Activated CD4-positive, alpha-beta T cell treated with anti-CD3 and anti-CD28 coated beads for 1 hour (primary cell): ENCODE data around the gene CCDC50.

Experiments
- DNase-seq: peaks from one replicate; pipeline ENCODE4 v3.0.0-alpha.2; 2020

The CCDC50 gene

DNA sequence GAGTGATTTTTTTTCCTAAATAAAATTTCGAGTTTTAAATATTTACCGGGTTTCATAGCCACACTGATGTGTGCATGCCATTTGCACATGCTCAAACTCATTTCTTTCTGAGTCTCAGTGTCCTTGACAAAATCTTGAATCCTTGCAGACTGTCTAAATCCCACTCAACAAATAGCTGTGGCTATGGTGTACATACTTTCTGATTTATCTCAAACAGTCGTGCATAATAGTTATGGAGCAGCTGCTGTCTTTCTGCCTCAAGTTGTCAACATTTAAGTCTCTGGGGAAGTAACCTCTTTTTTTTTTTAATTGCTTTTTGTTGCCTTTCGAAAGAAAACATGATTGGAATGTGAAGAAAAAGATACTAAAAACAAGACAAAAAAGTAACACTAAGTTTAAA lies 53.9 kb downstream of the CCDC50 start:
- no peak for DNase-seq

- no peak for DNase-seq
Measured at GRCh38 chr3:191385101-191385500, 55.9 kb downstream of the CCDC50 start.

GRCh38 chr3:191387441-191388077 lies 58.4 kb downstream of the CCDC50 start:
- no peak for DNase-seq

GRCh38 chr3:191388823-191389222 lies 59.6 kb downstream of the CCDC50 start:
- no peak for DNase-seq

- no peak for DNase-seq
Measured at GRCh38 chr3:191390580-191390979, 61.4 kb downstream of the CCDC50 start.

DNA sequence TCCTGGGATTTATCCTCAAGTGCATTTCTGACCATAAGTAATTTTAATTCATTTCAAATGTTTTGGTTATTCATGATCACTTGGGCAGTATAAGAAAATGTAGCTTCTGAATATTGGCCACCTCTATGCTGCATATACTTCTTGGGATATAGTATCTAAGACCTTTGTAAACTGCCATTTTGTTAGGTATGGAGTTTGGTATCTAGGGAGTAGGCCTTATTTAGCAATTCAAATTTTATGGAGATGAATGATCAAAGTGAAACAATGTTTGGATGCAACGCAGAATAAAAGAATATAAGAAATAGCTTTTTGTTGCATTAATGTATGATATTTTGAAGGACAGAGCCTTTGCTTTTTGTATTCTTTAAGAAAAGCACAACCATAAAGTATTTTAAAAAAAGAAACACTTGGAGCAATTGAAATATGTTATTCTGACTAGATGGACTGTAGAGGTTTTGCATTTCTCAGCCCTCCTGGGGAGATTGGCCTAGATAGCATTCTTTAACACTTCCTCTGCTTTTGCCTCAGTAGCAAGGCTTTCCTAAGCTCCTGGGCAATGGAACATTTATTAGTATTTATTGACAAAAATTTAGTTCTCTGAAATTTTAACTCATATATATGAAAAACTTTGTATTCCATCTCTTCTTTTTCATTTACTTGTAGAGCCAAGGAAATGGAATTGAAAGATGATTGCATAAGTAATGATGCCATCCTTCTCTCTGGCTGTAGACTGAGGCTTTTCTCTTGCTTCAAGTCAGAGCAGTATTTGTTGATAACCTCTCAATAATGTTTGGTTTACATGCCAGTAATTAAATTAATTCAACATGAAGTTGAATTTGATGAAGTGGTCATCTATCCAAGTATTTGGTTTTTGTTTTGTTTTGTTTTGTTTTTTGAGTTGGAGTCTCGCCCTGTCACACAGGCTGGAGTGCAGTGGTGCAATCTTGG lies 62.9 kb downstream of the CCDC50 start:
- no peak for DNase-seq

GRCh38 chr3:191393146-191393545 lies 64.0 kb downstream of the CCDC50 start:
- no peak for DNase-seq

DNA sequence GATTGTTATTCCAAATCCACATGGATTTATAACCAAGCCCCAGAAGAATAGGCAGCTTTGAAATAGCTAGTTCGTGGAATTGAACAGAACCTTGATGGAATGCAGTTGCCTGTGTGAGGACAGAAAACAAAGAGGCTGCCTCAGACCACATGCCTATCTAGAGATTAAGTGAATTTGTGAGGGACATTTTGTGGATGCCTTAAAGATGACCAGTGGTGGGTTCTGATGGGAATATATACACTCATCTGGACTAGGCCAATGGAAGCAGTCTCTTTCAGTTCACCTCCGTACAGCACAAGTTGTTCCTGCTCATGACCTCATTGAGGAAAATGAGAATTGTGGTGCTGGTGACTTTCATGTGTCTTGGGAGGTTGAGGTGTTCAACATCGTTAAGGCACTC lies 68.6 kb downstream of the CCDC50 start:
- no peak for DNase-seq

DNA sequence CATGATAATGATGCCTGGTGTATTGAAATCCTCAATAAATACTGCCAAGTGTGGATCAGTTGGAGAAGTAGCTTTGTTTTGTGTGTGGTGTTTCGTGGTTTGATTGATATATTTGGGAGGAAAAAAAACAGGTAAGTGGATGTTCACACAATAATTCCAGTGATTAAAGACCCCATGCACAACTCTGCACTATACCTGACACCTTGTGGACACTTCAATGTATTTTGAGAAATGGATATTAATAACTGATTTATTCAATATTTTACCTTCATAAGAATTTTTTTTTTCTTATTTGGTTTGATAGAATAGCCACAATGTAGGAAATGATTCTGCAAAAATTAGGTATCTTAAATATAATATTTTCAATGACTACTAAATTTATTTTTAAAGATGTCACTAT lies 69.4 kb downstream of the CCDC50 start:
- DNase-seq: no peak

- DNase-seq: no peak
Measured at GRCh38 chr3:191399918-191400317, 70.7 kb downstream of the CCDC50 start.

DNA sequence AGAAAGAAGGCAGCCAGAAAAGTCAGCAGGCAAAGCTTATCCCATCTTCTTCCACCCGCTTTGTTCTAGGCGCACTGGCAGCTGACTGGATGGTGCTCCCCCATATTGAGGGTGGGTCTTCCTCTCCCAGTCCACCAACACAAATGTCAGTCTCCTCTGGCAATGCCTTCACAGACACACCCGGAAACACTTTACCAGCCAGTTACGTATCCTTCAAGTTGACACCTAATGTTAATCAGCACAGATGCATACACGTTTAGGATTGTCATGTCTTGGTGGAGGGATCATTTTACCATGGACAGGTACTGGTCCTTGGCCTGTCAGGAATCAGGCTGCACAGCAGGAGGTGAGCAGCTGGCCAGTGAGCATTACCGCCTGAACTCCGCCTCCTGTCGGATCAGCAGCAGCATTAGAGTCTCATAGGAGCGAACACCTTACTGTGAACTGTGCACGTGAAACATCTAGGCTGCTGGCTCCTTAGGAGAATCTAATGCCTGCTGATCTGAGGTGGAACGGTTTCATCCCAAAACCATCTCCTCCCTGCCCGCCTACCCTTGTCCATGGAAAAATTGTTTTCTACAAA lies 72.7 kb downstream of the CCDC50 start:
- no peak for DNase-seq

- no peak for DNase-seq
Measured at GRCh38 chr3:191409791-191410359, 80.7 kb downstream of the CCDC50 start.

GRCh38 chr3:191412759-191413158 lies 83.6 kb downstream of the CCDC50 start:
- no peak for DNase-seq

GRCh38 chr3:191414286-191414685 lies 85.1 kb downstream of the CCDC50 start:
- no peak for DNase-seq

- DNase-seq: no peak
Measured at GRCh38 chr3:191414732-191415131, 85.5 kb downstream of the CCDC50 start.

DNA sequence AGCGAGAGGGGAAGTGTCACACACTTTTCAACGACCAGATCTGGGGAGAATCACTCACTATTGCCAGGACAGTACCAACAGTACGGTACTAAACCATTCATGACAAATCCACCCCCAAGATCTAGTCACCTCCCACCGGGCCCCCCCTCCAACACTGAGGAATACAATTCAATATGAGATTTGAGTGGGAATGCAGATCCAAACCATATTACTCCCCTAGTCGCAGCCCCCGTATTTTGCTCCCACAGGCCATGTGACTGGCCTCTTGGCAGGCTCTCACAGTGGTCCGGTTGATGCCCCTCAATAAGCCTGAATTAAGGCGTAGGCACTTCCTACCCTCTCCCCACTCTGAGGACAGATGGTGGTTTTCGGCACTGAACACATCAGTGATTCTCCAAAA lies 86.4 kb downstream of the CCDC50 start:
- no peak for DNase-seq

DNA sequence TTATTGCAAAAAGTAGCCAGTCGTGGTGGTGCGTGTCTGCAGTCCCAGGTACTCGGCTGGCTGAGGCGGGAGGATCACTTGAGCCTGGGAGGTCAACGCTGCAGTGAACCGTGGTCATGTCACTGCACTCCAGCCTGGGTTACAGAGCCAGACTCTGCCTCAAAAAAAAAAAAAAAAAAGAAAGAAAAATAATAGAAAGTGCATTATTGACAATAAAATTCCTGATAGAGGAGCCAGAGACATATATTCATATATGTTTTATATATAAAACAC lies 88.2 kb downstream of the CCDC50 start:
- DNase-seq: no peak

- DNase-seq: no peak
Measured at GRCh38 chr3:191420771-191421170, 91.6 kb downstream of the CCDC50 start.

DNA sequence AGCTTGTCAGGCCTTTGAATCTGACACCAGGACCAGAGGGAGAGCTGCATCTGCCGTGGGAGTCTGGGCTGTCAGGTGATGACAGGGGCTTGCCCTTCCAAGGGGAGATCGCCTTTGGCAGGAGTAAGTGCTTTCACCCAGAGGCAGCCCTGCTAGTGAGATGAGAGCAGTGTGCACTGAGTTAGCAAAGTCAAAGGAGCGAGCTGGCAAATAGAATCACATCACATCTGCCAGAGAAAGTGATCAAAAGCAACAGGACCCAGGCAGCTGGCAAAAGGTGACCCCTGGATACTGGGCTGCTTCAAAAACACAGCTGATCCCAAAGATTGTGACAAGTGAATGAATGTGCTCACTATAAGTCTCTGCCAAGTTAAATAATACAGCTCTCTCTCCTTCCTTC lies 95.7 kb downstream of the CCDC50 start:
- no peak for DNase-seq

DNA sequence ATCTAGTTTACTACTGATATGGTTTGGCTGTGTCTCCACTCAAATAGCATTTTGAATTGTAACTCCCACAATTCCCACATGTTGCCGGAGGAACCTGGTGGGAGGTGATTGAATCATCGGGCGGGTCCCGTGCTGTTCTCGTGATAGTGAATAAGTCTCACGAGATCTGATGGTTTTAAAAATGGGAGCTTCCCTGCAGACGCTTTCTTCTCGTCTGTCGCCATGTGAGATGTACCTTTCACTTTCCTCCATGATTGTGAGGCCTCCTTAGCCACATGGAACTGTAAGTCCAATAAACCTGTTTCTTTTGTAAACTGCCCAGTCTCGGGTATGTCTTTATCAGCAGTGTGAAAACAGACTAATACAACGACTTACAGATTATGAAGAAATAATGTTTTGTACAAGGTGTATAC lies 96.1 kb downstream of the CCDC50 start:
- DNase-seq: no peak

DNA sequence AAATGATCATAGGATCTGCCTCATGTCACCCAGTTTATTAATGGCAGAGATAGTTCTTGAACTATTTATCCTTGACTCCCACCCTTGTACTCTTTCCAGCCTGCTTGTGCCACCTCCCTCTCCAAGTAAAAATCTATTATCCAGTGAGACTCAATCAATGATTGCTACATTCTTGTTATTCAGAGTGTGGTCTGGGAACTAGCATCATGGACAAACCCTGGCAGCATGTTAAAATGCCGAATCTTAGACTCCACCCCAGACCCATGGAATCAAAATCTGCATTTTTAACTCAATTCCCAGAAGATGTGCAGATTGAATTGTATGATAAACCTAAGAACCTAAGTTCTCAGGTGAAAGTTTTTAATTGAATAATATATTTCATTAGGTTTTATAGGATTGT lies 97.1 kb downstream of the CCDC50 start:
- DNase-seq: no peak

DNA sequence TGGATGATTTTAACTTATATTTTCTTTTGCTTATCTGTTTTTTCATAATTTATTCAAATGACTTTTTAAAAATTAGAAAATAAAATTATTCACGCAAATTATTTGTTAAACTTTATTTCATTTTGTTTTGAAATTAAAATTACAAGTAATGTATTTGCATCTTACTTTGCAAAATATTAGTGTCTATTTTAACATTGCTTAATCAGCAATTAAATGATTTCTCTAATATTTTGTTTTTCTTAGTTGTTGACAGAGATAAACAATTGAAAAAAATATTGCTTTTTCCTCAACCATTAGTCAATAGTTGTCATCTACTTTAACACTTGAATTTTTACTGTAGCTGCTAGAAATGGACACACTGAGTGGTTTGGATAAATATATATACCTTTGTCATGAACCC lies 99.0 kb downstream of the CCDC50 start:
- DNase-seq: no peak

DNA sequence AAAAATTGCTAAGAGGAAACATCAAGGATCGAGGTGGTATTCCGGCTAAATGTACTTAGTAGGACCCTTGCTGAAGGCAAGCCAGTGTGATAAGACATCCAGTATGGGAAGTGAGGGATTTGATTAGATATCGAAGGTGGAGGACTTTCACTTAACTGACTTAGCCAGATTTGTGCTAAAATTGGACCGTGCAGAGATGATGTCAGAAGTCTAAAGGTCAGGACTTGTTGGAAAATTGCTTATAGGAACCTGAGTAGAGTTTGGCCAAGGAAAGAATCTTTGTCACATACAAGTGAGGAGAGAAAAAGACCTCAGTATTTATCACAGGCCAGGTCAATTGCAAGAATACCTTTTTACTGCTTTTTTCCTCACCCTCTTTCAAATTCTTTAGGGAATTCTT lies 100.9 kb downstream of the CCDC50 start:
- no peak for DNase-seq
